Endothelial cell of umbilical vein (primary cell): ENCODE measurements around the gene MINDY3. TPM values are rescaled to one million over a fixed set of nuclear protein-coding genes. Genes with fewer than 3 reads are reported as not detected.

Experiments
- BruUV-seq: library from RNA; stranded (reverse); fragments of 400-500 nt; replicated peaks from 2 replicates; lab custom pipeline; 2021; lab: Mats Ljungman, UMichigan
- CTCF ChIA-PET: fragments of 300-600, 350-600 bp; sonication (Branson Sonifier 250); formaldehyde crosslinking; loops from one replicate; lab custom pipeline; 2021; ENCODE audit warnings: antibody characterized with exemption, inconsistent platforms; lab: Charles Lee
- POLR2A ChIA-PET: fragments of 300-600, 350-600 bp; sonication (Branson Sonifier 250); formaldehyde crosslinking; loops from one replicate; lab custom pipeline; 2021; ENCODE audit warnings: antibody characterized with exemption, inconsistent platforms; lab: Charles Lee
- DNase-seq: peaks from one replicate; pipeline ENCODE4 v3.0.0-alpha.2; 2011; ENCODE audit warnings: low read depth, low spot score
- FAIRE-seq: peaks from 2 replicates; lab custom pipeline; 2011; peaks lifted over from hg19 to GRCh38; lab: Jason Lieb, UNC
- H2AFZ ChIP-seq: 2 replicates; pipeline ENCODE4 v1.6.0; 2012; ENCODE audit warnings: low read depth, low read length, control low read depth, inconsistent platforms
- H3K27ac ChIP-seq: 2 replicates; pipeline ENCODE4 v1.5.1; 2011; ENCODE audit warnings: low read depth, mild to moderate bottlenecking, control low read depth, low read length, moderate library complexity; ENCODE audit not compliant: insufficient read depth
- H3K27me3 ChIP-seq, 2 experiments: 2 replicates each; pipeline versions ENCODE4 v1.6.0 to v1.6.1; 2011; ENCODE audit warnings: low read length in 2 of 2, mixed read lengths in 1 of 2; ENCODE audit not compliant: control insufficient read depth in 2 of 2, insufficient read depth in 2 of 2
- H3K36me3 ChIP-seq, 2 experiments: 2 replicates in 1 of 2; 3 replicates in 1 of 2; pipeline ENCODE4 v1.5.1; 2011; ENCODE audit warnings: low read length in 2 of 2, mild to moderate bottlenecking in 1 of 2, moderate library complexity in 1 of 2; ENCODE audit not compliant: control insufficient read depth in 2 of 2, insufficient read depth in 2 of 2; ENCODE audit errors: extremely low read depth in 1 of 2
- H3K4me1 ChIP-seq: 3 replicates; pipeline ENCODE4 v1.5.1; 2011; ENCODE audit warnings: mild to moderate bottlenecking, low read length; ENCODE audit not compliant: control insufficient read depth, insufficient read depth; ENCODE audit errors: extremely low read depth
- H3K4me2 ChIP-seq: 2 replicates; pipeline ENCODE4 v1.6.1; 2011; ENCODE audit warnings: low read length, control low read depth, mixed read lengths; ENCODE audit not compliant: insufficient read depth
- H3K4me3 ChIP-seq, 3 experiments: fragments of 200-600 bp in 1 of 3; sonication (generic), shearing (Covaris generic) in 1 of 3; replicated peaks in 1 of 3; 2 replicates each; pipeline ENCODE4 v1.5.1; 2011 to 2016; ENCODE audit warnings: control low read depth in 3 of 3, low read length in 3 of 3, mild to moderate bottlenecking in 2 of 3, inconsistent platforms in 1 of 3, low read depth in 1 of 3, moderate library complexity in 1 of 3; ENCODE audit not compliant: insufficient read depth in 1 of 3
- H3K79me2 ChIP-seq: 2 replicates; pipeline ENCODE4 v1.6.0; 2012; ENCODE audit warnings: low read length, inconsistent platforms; ENCODE audit not compliant: control insufficient read depth, insufficient read depth
- H3K9ac ChIP-seq: replicated peaks from 2 replicates; pipeline ENCODE3; 2011; ENCODE audit warnings: low read length, control low read depth; ENCODE audit not compliant: insufficient read depth; ENCODE audit errors: extremely low read depth
- H3K9me1 ChIP-seq: replicated peaks from 3 replicates; pipeline ENCODE4 v1.6.0; 2011; ENCODE audit warnings: mild to moderate bottlenecking, low read length; ENCODE audit not compliant: control insufficient read depth, insufficient read depth; ENCODE audit errors: extremely low read depth
- H3K9me3 ChIP-seq: replicated peaks from 2 replicates; pipeline ENCODE4 v1.5.1; 2012; ENCODE audit warnings: low read length, inconsistent platforms; ENCODE audit not compliant: control insufficient read depth, insufficient read depth
- H4K20me1 ChIP-seq: replicated peaks from 2 replicates; pipeline ENCODE3; 2011; ENCODE audit warnings: mild to moderate bottlenecking, low read length; ENCODE audit not compliant: control insufficient read depth, insufficient read depth; ENCODE audit errors: extremely low read depth
- CTCF ChIP-seq, 2 donors: IDR thresholded peaks; 1 replicate in 1 of 2; 2 replicates in 1 of 2; pipeline ENCODE4 v1.5.1; 2011; ENCODE audit warnings: low read length in 2 of 2, mild to moderate bottlenecking in 2 of 2, moderate library complexity in 2 of 2, control low read depth in 1 of 2, inconsistent platforms in 1 of 2, low read depth in 1 of 2; ENCODE audit not compliant: insufficient read depth in 1 of 2; ENCODE audit errors: extremely low read depth in 1 of 2
- EZH2 ChIP-seq: IDR thresholded peaks from 2 replicates; pipeline ENCODE4 v1.6.1; 2012; ENCODE audit warnings: borderline replicate concordance, low read depth, mild to moderate bottlenecking, moderate library complexity, low read length, inconsistent platforms; ENCODE audit not compliant: severe bottlenecking
- FOS ChIP-seq: IDR thresholded peaks from 2 replicates; pipeline ENCODE4 v1.6.1; 2011; ENCODE audit warnings: mild to moderate bottlenecking, low read length, moderate library complexity, borderline replicate concordance; ENCODE audit not compliant: insufficient read depth
- GATA2 ChIP-seq: IDR thresholded peaks from 2 replicates; pipeline ENCODE4 v1.7.0; 2011; ENCODE audit warnings: low read depth, mild to moderate bottlenecking, moderate library complexity, mixed read lengths, low read length; ENCODE audit not compliant: insufficient read length, insufficient read depth
- JUN ChIP-seq: IDR thresholded peaks from 2 replicates; pipeline ENCODE4 v1.6.1; 2011; ENCODE audit warnings: borderline replicate concordance, low read depth; ENCODE audit not compliant: insufficient read length, insufficient read depth
- MYC ChIP-seq: IDR thresholded peaks from one replicate; pipeline ENCODE4 v1.6.1; 2011; ENCODE audit warnings: mild to moderate bottlenecking, low read depth, low read length
- POLR2A ChIP-seq: IDR thresholded peaks from 2 replicates; pipeline ENCODE4 v1.6.1; 2012; ENCODE audit warnings: low read depth, mild to moderate bottlenecking, control low read depth, low read length
- POLR2AphosphoS5 ChIP-seq: IDR thresholded peaks from 2 replicates; pipeline ENCODE4 v1.6.1; 2012; ENCODE audit warnings: low read depth, mild to moderate bottlenecking, control low read depth, low read length, moderate library complexity; ENCODE audit not compliant: insufficient read depth
- dilution Hi-C: fragments of 300-500 bp; cut with MboI; formaldehyde crosslinking; loops from one replicate; pipeline ENCODE4 v1.15.0; 2019; ENCODE audit warnings: low sequenced_read_pairs; ENCODE audit not compliant: extremely low pct_ligation_motif_present
- intact Hi-C: fragments of 100-400 bp; cut with micrococcal nuclease; formaldehyde crosslinking; loops from one replicate; pipeline ENCODE4 v1.10.0; 2022
- polyA plus RNA-seq, 4 experiments: library from polyadenylated mRNA; depleted of rRNA in 3 of 4; stranded (reverse) in 3 of 4; unstranded in 1 of 4; fragments of >200 nt; gene quantifications; 2 replicates each; pipeline versions ENCODE4 v1.2.1 to v1.2.3, GENCODE V29; 2011 to 2012; ENCODE audit warnings: missing spikeins in 1 of 4
- total RNA-seq: library from RNA; stranded (reverse); gene quantifications from 2 replicates; pipeline ENCODE4 v1.2.3, GENCODE V29; 2021
- TF ChIP-seq, protein P1 (sequence below): IDR thresholded peaks from 2 replicates; pipeline ENCODE4 v1.6.1; 2011; ENCODE audit not compliant: insufficient read depth, insufficient read length

Gene MINDY3
- total and polyA plus RNA-seq, 2 donors (not counting 3 experiments of a cell fraction or from before 2014, with no cell fraction given) = 7.5 to 20.2 TPM

GRCh38 chr10:15847481-15847880, 12.8 kb downstream of the MINDY3 start:
- intact Hi-C loops (no loop called here), dilution Hi-C loops (no loop called here)
- Histone ChIP-seq H3K4me2 (no peak overlapping the region), H3K79me2 (peaks cover 7% of the 10 kb centered on the region), H3K4me3 (no peak overlapping the region), H3K27ac (no peak overlapping the region), H3K9ac (no peak overlapping the region), H3K36me3 (no peaks in the 10 kb centered on the region), H3K9me3 (no peaks in the 10 kb centered on the region), H3K4me1 (no peaks in the 10 kb centered on the region), H3K27me3 (no peaks in the 10 kb centered on the region), H2AFZ (no peak overlapping the region), H3K9me1 (no peaks in the 10 kb centered on the region), H4K20me1 (no peaks in the 10 kb centered on the region)
- DNase-seq (no peak), FAIRE-seq (no peak)
- ChIA-PET CTCF (no interaction called here), POLR2A (no interaction called here)
- TF ChIP-seq FOS (no peak), MYC (no peak), POLR2AphosphoS5 (no peak), EZH2 (no peak), GATA2 (no peak), POLR2A (no peak), JUN (no peak), CTCF (IDR thresholded peaks at IDR 0.05; ENCODE audit: extremely low read depth in 1 of 2, insufficient read depth in 1 of 2, low read depth in 1 of 2, low read length in 2 of 2) (no peak)
- TF ChIP-seq, protein P1, sequence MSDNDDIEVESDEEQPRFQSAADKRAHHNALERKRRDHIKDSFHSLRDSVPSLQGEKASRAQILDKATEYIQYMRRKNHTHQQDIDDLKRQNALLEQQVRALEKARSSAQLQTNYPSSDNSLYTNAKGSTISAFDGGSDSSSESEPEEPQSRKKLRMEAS = no peak
- BruUV-seq = no TSS peak
